SK-N-SH treated with all-trans-retinoic acid at 6 μM for 48 hours (cell line): ENCODE measurements around the gene SMARCAL1.

ENCODE experiments used
- ATAC-seq: fragments of 200-7000 bp; cut with Tn5 transposase; 3 replicates; pipeline ENCODE4 v1.9.1; 2020; ENCODE audit warnings: mild to moderate bottlenecking, moderate library complexity
- ARNTL ChIP-seq: fragments of 450-650 bp; formaldehyde crosslinking; IDR thresholded peaks from 2 replicates; pipeline ENCODE4 v1.5.0; 2020; ENCODE audit warnings: low read depth, mild to moderate bottlenecking, moderate library complexity, borderline replicate concordance
- BACH2 ChIP-seq: fragments of 250-450 bp; sonication (Bioruptor Pico); IDR thresholded peaks from 2 replicates; pipeline ENCODE4 v1.9.0; 2021; ENCODE audit warnings: mild to moderate bottlenecking, borderline replicate concordance
- CREB5 ChIP-seq: fragments of 250-450 bp; sonication (Bioruptor Pico); IDR thresholded peaks from 2 replicates; pipeline ENCODE4 v1.5.1; 2020; ENCODE audit warnings: low read depth, mild to moderate bottlenecking, moderate library complexity
- ESRRG ChIP-seq: fragments of 250-450 bp; sonication (Bioruptor Pico); IDR thresholded peaks from 2 replicates; pipeline ENCODE4 v1.6.1; 2021; ENCODE audit warnings: mild to moderate bottlenecking
- GLIS3 ChIP-seq: fragments of 250-450 bp; sonication (Bioruptor Pico); IDR thresholded peaks from 2 replicates; pipeline ENCODE4 v1.5.0; 2020; ENCODE audit warnings: mild to moderate bottlenecking, moderate library complexity
- ISL1 ChIP-seq: fragments of 250-450 bp; sonication (Bioruptor Pico); IDR thresholded peaks from 2 replicates; pipeline ENCODE4 v2.1.2; 2022; ENCODE audit warnings: mild to moderate bottlenecking, moderate library complexity
- OSR1 ChIP-seq: fragments of 250-450 bp; sonication (Bioruptor Pico); IDR thresholded peaks from 2 replicates; pipeline ENCODE4 v1.8.0; 2022; ENCODE audit warnings: moderate library complexity, mild to moderate bottlenecking, inconsistent platforms
- PATZ1 ChIP-seq: fragments of 250-450 bp; sonication (Bioruptor Pico); IDR thresholded peaks from 2 replicates; pipeline ENCODE4 v1.8.0; 2020; ENCODE audit warnings: mild to moderate bottlenecking, moderate library complexity, borderline replicate concordance
- PPARA ChIP-seq: fragments of 250-450 bp; sonication (Bioruptor Pico); IDR thresholded peaks from 2 replicates; pipeline ENCODE4 v1.5.0; 2020; ENCODE audit warnings: mild to moderate bottlenecking, borderline replicate concordance
- RARB ChIP-seq: fragments of 250-450 bp; sonication (Bioruptor Pico); IDR thresholded peaks from 2 replicates; pipeline ENCODE4 v1.8.0; 2021; ENCODE audit warnings: mild to moderate bottlenecking, moderate library complexity
- SNAI2 ChIP-seq: fragments of 250-450 bp; sonication (Bioruptor Pico); IDR thresholded peaks from 2 replicates; pipeline ENCODE4 v1.5.0; 2020; ENCODE audit warnings: mild to moderate bottlenecking, moderate library complexity
- TCF4 ChIP-seq: fragments of 250-450 bp; sonication (Bioruptor Pico); IDR thresholded peaks from 2 replicates; pipeline ENCODE4 v1.8.0; 2021; ENCODE audit warnings: mild to moderate bottlenecking, moderate library complexity, borderline replicate concordance
- TOX ChIP-seq: fragments of 250-450 bp; sonication (Bioruptor Pico); IDR thresholded peaks from 2 replicates; pipeline ENCODE4 v1.8.0; 2021; ENCODE audit warnings: mild to moderate bottlenecking, moderate library complexity, borderline replicate concordance
- TSHZ2 ChIP-seq: fragments of 250-450 bp; sonication (Bioruptor Pico); IDR thresholded peaks from 2 replicates; pipeline ENCODE4 v1.5.0; 2020; ENCODE audit warnings: mild to moderate bottlenecking, moderate library complexity
- ZC3H10 ChIP-seq: fragments of 250-450 bp; sonication (Bioruptor Pico); IDR thresholded peaks from 2 replicates; pipeline ENCODE4 v1.5.1; 2021; ENCODE audit warnings: mild to moderate bottlenecking, moderate library complexity
- ZFP3 ChIP-seq: fragments of 250-450 bp; sonication (Bioruptor Pico); IDR thresholded peaks from 2 replicates; pipeline ENCODE4 v1.5.0; 2020; ENCODE audit warnings: mild to moderate bottlenecking, moderate library complexity
- ZFP30 ChIP-seq: fragments of 450-650 bp; formaldehyde crosslinking; IDR thresholded peaks from 2 replicates; pipeline ENCODE4 v1.5.0; 2022; ENCODE audit warnings: mild to moderate bottlenecking, moderate library complexity
- ZNF565 ChIP-seq: fragments of 450-650 bp; formaldehyde crosslinking; conservative IDR thresholded peaks from 2 replicates; pipeline ENCODE4 v1.5.0; 2020; ENCODE audit warnings: low read depth, mild to moderate bottlenecking, moderate library complexity
- ZNF8 ChIP-seq: fragments of 450-650 bp; formaldehyde crosslinking; IDR thresholded peaks from 2 replicates; pipeline ENCODE4 v1.5.0; 2020; ENCODE audit warnings: mild to moderate bottlenecking, moderate library complexity
- TF ChIP-seq, protein P1 (sequence below): fragments of 250-450 bp; sonication (Bioruptor Pico); IDR thresholded peaks from 2 replicates; pipeline ENCODE4 v1.5.1; 2021; ENCODE audit warnings: mild to moderate bottlenecking, moderate library complexity
- TF ChIP-seq, protein P2 (sequence below): fragments of 250-450 bp; sonication (Bioruptor Pico); IDR thresholded peaks from 2 replicates; pipeline ENCODE4 v1.8.0; 2021; ENCODE audit warnings: low read depth, mild to moderate bottlenecking, moderate library complexity, borderline replicate concordance

Gene SMARCAL1

DNA sequence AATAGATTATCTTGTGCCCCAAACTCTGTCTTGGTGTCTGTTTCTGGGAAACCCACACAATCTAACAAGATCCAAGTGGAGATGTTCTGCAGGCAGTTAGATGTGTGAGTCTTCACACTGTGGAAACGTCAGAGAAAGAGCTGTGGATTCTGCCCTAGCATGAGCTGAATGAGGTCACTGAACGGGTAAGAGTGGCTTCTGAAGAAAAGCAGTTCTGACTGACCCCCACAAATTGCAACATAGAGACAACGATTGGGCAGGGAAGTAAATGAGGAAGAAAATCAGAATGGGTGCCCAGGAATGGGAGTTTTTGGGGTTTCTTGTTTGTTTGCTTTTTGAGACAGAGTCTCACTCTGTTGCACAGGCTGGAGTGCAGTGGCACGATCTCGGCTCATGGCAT, 73.5 kb downstream of the SMARCAL1 start:
- no peak for ATAC-seq
- TF ChIP-seq SNAI2 (CRISPR knock-in tag) = no peak
- TF ChIP-seq RARB (CRISPR knock-in tag) = no peak
- no peak for TF ChIP-seq TOX (CRISPR knock-in tag)
- TF ChIP-seq GLIS3 (CRISPR knock-in tag) = no peak

DNA sequence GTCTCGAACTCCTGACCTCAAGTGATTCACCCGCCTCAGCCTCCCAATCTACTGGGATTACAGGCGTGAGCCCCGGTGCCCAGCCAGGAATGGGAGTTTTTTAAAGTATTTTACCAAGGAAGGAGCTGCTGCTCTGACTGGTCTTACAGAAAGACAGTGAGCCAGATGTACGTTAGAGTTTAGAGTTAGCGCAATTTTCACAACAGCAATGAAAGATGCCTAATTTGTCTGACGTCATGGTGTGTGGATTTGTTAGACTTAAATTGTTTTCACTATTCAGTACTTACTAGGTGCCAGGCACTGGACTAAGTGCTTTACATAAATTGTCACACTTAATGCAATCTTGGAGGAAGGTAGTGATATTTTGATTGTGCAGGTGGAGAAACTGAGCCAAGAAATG, 74.0 kb downstream of the SMARCAL1 start:
- TF ChIP-seq ZFP30 (CRISPR knock-in tag) (no peak), TCF4 (CRISPR knock-in tag) (no peak), ARNTL (CRISPR knock-in tag) (no peak), ZNF8 (CRISPR knock-in tag) (no peak), ZC3H10 (CRISPR knock-in tag) (no peak)
- ATAC-seq = no peak

DNA sequence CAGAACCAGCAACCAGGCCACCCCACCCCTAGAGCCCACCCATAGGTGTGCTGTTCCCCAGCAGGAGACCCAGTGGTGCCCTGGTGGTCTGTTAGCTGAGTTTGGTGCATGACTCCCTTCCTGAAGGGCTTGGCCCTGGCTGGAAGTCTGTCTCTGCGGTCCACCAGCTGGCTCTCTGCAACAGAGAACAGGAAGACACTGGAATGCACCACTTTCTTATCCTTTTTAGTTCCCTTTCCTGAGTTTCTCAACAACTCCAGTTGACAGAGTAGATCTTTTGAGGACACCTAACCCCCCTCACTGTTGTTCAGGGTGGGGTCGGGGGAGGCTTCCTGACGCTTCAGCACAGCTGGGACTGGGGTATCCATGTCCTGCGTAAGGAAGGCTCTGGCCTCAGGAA, 74.4 kb downstream of the SMARCAL1 start:
- no peak for TF ChIP-seq TOX (CRISPR knock-in tag)
- TF ChIP-seq, protein P1, sequence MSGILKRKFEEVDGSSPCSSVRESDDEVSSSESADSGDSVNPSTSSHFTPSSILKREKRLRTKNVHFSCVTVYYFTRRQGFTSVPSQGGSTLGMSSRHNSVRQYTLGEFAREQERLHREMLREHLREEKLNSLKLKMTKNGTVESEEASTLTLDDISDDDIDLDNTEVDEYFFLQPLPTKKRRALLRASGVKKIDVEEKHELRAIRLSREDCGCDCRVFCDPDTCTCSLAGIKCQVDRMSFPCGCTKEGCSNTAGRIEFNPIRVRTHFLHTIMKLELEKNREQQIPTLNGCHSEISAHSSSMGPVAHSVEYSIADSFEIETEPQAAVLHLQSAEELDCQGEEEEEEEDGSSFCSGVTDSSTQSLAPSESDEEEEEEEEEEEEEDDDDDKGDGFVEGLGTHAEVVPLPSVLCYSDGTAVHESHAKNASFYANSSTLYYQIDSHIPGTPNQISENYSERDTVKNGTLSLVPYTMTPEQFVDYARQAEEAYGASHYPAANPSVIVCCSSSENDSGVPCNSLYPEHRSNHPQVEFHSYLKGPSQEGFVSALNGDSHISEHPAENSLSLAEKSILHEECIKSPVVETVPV = no peak
- no peak for TF ChIP-seq ZNF8 (CRISPR knock-in tag)
- TF ChIP-seq ZNF565 (CRISPR knock-in tag) = no peak
- no peak for TF ChIP-seq OSR1 (CRISPR knock-in tag)
- no peak for TF ChIP-seq CREB5
- no peak for TF ChIP-seq ZC3H10 (CRISPR knock-in tag)
- no peak for TF ChIP-seq TSHZ2
- no peak for TF ChIP-seq BACH2 (CRISPR knock-in tag)
- no peak for TF ChIP-seq ISL1
- TF ChIP-seq ARNTL (CRISPR knock-in tag) = no peak
- no peak for TF ChIP-seq PATZ1 (CRISPR knock-in tag)
- no peak for TF ChIP-seq PPARA (CRISPR knock-in tag)
- no peak for TF ChIP-seq ZFP30 (CRISPR knock-in tag)
- TF ChIP-seq ZFP3 (CRISPR knock-in tag) = no peak
- TF ChIP-seq RARB (CRISPR knock-in tag) = no peak
- TF ChIP-seq, protein P2, sequence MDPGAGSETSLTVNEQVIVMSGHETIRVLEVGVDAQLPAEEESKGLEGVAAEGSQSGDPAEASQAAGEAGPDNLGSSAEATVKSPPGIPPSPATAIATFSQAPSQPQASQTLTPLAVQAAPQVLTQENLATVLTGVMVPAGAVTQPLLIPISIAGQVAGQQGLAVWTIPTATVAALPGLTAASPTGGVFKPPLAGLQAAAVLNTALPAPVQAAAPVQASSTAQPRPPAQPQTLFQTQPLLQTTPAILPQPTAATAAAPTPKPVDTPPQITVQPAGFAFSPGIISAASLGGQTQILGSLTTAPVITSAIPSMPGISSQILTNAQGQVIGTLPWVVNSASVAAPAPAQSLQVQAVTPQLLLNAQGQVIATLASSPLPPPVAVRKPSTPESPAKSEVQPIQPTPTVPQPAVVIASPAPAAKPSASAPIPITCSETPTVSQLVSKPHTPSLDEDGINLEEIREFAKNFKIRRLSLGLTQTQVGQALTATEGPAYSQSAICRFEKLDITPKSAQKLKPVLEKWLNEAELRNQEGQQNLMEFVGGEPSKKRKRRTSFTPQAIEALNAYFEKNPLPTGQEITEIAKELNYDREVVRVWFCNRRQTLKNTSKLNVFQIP (CRISPR knock-in tag) = no peak
- TF ChIP-seq ESRRG = no peak
- ATAC-seq = no peak

GRCh38 chr2:216490061-216490460, 77.8 kb downstream of the SMARCAL1 start:
- ATAC-seq = peak; percentile 33
- TF ChIP-seq CREB5 = no peak
- peak; percentile 59; the same call in 1 of the 2 replicates for TF ChIP-seq ISL1
- TF ChIP-seq, all 23 proteins: peak for 1
